Stimulated activated CD4-positive, alpha-beta T cell treated with anti-CD3 and anti-CD28 coated beads, Interleukin-15, amount 100 ng/mL, for 1 hour (primary cell): Measurements from ENCODE around the gene SOWAHD.
"Not testable (repeated sequence)": the region's sequence is repeated elsewhere in the genome, so short reads cannot be mapped to it uniquely, and the experiment has no call there.

ENCODE experiments used
- DNase-seq, 2 donors: peaks; one replicate each; pipeline ENCODE4 v3.0.0-alpha.2; 2020; ENCODE audit warnings: low read depth in 1 of 2, low spot score in 1 of 2

Gene SOWAHD

GRCh38 chrX:119757646-119757978 lies 776 bp upstream of the SOWAHD start:
- no peak for DNase-seq

GRCh38 chrX:119758731-119759247 lies 401 bp downstream of the SOWAHD start:
- DNase-seq: no peak

GRCh38 chrX:119759248-119759766 lies 919 bp downstream of the SOWAHD start:
- no peak for DNase-seq

DNA sequence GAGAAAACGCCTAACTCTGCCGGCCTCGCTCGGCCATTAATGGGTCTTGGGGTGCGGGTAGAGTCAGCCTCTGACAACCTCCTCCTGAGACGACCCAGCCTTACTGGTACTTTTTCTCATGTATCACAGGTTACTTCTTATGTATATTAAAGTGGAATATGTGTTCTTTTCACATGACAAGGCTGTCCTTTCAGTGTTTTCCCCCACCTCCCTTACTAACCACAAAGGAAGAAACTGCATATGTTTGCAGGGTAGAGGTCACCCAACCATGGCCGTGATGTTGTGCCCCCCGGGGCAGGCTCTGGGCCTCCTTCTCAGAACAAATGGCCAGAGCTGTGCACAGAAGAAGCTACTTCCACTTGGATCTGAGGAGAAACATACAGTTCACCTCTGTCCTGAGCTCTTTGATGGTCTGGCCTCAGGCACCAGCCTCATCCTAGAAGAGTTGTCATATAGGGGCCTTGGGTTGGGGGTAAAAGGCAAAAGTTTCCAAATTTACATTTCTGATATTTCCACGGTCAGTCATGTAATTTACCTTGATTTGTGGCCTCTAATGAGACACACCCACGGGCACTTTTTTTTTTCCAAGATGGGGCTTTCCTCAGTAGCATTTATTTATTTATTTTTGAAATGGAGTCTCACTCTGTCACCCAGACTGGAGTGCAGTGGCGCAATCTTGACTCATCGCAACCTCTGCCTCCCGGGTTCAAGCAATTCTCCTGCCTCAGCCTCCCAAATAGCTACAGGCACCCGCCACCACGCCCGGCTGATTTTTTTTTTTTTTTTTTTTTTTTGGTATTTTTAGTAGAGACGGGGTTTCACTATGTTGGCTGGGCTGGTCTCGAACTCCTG lies 1.9 kb downstream of the SOWAHD start:
- DNase-seq: no peak

GRCh38 chrX:119762718-119763117 lies 4.3 kb downstream of the SOWAHD start:
- DNase-seq: no peak

DNA sequence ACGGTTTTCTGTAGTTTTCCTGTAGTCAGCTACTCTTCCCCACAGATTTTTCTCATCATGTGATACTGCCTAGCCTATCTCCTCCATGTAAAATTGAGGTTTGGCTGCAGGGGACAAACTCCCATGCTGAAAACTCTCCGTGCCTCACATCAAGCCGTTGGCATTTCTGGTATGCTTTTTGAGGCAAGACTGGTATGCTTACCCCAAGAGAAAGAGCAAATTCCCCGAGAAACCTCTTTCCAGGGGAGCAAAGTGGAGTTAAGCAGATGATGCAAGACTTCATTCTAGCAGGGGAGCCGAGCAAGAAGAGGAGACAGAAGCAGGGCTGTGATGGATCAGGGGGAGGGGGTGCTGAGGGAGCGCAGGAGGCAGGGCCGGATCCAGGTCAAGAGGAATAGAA lies 4.8 kb downstream of the SOWAHD start:
- DNase-seq: no peak

GRCh38 chrX:119763836-119764387 lies 5.5 kb downstream of the SOWAHD start:
- no peak for DNase-seq

DNA sequence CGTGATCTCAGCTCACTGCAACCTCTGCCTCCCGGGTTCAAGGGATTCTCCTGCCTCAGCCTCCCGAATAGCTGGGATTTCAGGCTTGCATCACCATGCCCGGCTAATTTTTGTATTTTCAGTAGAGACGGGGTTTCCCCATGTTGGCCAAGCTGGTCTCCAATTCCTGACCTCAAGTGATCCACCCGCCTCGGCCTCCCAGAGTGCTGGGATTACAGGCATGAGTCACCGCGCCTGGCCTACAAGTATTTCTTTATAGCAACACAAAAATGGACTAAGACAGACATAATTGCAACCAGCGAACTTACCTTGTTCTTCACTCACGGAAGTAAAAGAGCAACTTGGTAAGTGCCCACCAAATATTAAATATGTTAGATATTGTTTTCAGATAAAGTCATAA lies 10.0 kb downstream of the SOWAHD start:
- DNase-seq: not testable (repeated sequence)

- DNase-seq: not testable (repeated sequence)
Measured at GRCh38 chrX:119769388-119769787, 11.0 kb downstream of the SOWAHD start.

- DNase-seq: no peak
Measured at GRCh38 chrX:119775517-119776238, 17.3 kb downstream of the SOWAHD start.

- DNase-seq: no peak
Measured at GRCh38 chrX:119778829-119779228, 20.4 kb downstream of the SOWAHD start.

DNA sequence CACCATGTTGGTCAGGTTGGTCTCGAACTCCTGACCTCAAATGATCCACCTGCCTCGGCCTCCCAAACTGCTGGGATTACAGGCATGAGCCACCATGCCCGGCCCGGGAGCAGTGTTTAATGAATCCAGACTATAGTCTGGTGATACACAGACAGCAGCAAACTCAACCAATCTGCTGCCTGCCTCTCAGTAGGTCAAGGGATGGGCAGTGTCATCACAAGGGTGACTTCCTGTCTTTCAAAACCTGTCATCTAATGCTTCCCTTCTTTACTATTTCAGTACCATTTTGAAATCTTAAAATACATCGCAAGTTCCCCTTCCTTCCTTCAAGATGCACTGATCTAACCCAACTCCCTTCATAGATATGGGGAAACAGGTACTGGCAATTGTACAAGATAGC lies 24.6 kb downstream of the SOWAHD start:
- no peak for DNase-seq

GRCh38 chrX:119784747-119785446 lies 26.5 kb downstream of the SOWAHD start:
- DNase-seq: peak in 1 of 2 donors; percentile 21

- peak; percentile 2 to 14 for DNase-seq
Measured at GRCh38 chrX:119790977-119791436, 32.6 kb downstream of the SOWAHD start.

DNA sequence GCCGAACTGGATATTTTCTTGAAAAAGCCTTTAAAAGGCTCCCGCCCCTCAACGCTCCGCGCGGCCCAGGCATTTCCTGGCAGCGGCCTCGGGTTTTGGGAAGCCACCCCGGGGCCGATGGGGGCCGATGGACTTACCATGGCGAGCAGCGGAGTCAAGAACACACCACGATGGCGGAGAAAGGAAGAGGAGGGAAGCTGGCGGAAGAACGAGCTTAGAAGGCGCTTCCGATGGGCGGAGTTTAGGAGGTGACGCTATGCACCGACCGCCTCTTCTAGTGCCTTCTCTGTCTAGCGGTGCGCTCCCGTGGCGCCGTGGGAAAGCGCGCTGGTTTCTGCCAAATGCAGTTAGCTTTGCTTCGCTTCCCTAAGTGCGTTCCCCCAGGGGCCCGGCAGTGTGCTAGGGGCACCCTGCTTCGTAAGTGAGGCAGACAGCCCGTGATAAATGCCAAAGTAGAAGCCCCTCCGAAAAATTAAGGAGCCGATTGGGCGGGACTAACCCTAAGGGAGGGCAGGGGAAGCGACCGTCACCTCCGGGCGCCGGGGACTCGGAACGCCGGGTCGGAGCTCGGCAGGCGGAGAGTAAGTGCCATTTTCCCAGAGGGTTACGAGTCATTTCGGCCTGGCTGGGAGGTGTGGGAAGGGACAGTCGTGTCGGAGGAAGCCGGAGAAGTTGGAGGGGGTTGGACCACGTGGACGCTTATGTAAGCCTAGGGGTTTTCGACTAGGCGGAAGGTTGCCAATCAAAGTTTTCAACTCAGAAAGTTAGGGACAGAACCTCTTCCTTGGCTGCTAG lies 33.2 kb downstream of the SOWAHD start, which contains the start of gene RPL39:
Gene RPL39 (minus strand): TSS at position 194 of the 795 bp plus-strand sequence. CDS start 54 bp downstream, at position 140.
- peak; percentile 49 to 59 for DNase-seq

- DNase-seq: no peak
Measured at GRCh38 chrX:119801253-119802221, 43.1 kb downstream of the SOWAHD start.

DNA sequence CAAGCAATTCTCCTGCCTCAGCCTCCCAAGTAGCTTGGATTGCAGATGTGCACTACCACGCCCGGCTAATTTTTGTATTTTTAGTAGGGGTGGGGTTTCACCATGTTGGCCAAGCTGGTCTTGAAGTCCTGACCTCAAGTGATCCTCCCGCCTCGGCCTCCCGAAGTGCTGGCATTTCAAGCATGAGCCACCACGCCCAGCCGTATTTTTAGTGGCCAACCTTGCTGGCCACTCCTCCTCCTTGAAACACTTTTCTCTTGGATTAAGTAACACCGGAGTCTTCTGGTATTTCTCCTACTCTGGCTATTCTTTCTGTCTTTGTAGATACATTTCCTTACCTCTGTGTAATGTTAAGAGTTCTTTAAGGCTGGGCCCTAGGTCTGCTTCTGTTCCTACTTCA lies 44.2 kb downstream of the SOWAHD start:
- DNase-seq: no peak

- not testable (repeated sequence) for DNase-seq
Measured at GRCh38 chrX:119808461-119808860, 50.1 kb downstream of the SOWAHD start.

DNA sequence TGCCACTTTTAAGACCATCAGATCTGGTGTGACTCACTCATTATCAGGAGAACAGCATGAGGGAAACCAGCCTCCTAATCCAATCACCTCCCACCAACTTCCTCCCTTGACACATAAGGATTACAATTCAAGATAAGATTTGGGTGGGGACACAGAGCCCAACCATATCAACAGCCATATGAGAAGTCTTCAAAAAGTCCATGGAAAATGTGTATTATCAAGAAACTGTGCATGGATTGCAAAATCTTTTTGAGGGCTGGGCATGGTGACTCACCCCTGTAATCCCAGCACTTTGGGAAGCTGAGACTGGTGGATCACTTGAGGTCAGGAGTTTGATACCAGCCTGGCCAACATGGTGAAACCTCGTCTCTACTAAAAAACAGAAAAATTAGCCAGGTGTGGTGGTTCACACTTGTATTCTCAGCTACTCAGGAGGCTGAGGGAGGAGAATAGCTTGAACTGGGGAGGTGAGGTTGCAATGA lies 50.8 kb downstream of the SOWAHD start:
- no peak for DNase-seq
